ENCODE results near the gene CLIC1.
A peak's percentile ranks its signal among the peaks of the same experiment; 100 is the strongest.

Gene CLIC1

GRCh38 chr6:31750411-31751022 is 14.2 kb upstream of the CLIC1 start:
- H3K4me3 ChIP-seq (ENCODE audit: low read depth, low read length) = no peak overlapping the region
- TF ChIP-seq, protein P1, sequence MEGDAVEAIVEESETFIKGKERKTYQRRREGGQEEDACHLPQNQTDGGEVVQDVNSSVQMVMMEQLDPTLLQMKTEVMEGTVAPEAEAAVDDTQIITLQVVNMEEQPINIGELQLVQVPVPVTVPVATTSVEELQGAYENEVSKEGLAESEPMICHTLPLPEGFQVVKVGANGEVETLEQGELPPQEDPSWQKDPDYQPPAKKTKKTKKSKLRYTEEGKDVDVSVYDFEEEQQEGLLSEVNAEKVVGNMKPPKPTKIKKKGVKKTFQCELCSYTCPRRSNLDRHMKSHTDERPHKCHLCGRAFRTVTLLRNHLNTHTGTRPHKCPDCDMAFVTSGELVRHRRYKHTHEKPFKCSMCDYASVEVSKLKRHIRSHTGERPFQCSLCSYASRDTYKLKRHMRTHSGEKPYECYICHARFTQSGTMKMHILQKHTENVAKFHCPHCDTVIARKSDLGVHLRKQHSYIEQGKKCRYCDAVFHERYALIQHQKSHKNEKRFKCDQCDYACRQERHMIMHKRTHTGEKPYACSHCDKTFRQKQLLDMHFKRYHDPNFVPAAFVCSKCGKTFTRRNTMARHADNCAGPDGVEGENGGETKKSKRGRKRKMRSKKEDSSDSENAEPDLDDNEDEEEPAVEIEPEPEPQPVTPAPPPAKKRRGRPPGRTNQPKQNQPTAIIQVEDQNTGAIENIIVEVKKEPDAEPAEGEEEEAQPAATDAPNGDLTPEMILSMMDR (IDR thresholded peaks at IDR 0.05; ENCODE audit: control insufficient read depth, extremely low read depth, insufficient read depth) = no peak
- no peak for DNase-seq (ENCODE audit: low read depth)

DNA sequence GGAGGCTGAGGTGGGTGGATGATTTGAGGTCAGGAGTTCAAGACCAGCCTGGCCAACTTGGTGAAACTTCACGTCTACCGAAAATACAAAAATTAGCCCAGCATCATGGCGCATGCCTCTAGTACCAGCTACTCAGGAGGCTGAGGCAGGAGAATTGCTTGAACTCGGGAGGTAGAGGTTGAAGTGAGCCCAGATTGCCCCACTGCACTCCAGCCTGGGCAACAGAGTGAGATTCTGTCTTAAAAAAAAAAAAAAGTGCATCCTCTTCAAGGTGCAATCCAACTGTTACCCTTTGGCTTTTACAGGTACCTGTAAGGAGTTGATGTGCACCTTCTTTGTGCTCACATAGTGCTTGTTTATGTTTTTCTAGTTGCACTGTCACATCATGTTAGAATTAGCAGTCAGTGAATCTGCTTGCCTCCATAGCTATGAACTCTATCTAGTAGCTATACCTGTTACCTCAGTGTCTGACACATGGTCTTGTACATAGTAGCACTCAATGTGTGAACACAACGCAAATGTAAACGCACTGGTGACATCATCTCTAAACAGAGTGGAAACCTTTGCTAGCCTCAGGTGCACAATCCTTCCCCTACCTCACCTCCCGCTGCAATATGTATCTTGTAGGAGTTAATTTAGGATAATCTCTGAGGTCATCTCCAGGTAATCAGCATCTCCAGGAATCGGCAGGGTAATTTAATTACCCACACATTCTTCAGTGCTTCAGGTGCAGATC is 13.1 kb upstream of the CLIC1 start:
- no peak overlapping the region for H3K4me3 ChIP-seq (ENCODE audit: low read depth, low read length)
- DNase-seq (ENCODE audit: low read depth) = no peak
- TF ChIP-seq, protein P1 (IDR thresholded peaks at IDR 0.05; ENCODE audit: control insufficient read depth, extremely low read depth, insufficient read depth) = no peak

- TF ChIP-seq, protein P1 (IDR thresholded peaks at IDR 0.05; ENCODE audit: control insufficient read depth, extremely low read depth, insufficient read depth) = no peak
- H3K4me3 ChIP-seq (ENCODE audit: low read depth, low read length) = no peak overlapping the region
- no peak for DNase-seq (ENCODE audit: low read depth)
Observed at GRCh38 chr6:31744422-31744821, 8.1 kb upstream of the CLIC1 start.

GRCh38 chr6:31742894-31743293 is 6.6 kb upstream of the CLIC1 start:
- no peak for DNase-seq (ENCODE audit: low read depth)
- TF ChIP-seq, protein P1 (IDR thresholded peaks at IDR 0.05; ENCODE audit: control insufficient read depth, extremely low read depth, insufficient read depth) = no peak
- H3K4me3 ChIP-seq (ENCODE audit: low read depth, low read length) = no peak overlapping the region

DNA sequence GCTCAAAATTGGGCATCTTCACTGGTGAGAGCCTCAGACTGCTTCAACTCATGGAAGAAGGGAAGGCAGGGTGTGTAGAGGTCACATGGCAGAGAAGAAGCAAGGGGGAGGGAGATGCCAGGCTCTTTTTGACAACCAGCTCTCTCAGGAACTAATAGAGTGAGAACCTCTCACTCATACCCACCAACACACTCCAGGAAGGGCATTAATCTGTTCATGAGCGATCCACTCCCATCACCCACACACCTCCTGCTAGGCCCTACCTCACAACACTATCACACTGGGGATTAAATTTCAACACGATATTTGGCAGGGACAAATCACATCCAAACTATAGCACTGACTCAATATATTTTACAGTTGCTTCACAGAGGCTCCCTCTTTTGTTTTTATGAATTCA is 5.5 kb upstream of the CLIC1 start:
- DNase-seq (ENCODE audit: low read depth) = no peak
- H3K4me3 ChIP-seq (ENCODE audit: low read depth, low read length) = no peak overlapping the region
- TF ChIP-seq, protein P1 (IDR thresholded peaks at IDR 0.05; ENCODE audit: control insufficient read depth, extremely low read depth, insufficient read depth) = no peak

- TF ChIP-seq, protein P1 (IDR thresholded peaks at IDR 0.05; ENCODE audit: control insufficient read depth, extremely low read depth, insufficient read depth) = no peak
- DNase-seq (ENCODE audit: low read depth) = no peak
- peak overlapping the region; percentile 77 for H3K4me3 ChIP-seq (ENCODE audit: low read depth, low read length)
Observed at GRCh38 chr6:31740397-31741223, 4.3 kb upstream of the CLIC1 start.
